ENCODE measurements around the gene LAMA5. TPM values are rescaled to one million over a fixed set of nuclear protein-coding genes. Genes with fewer than 3 reads are reported as not detected.

Gene LAMA5
- total and polyA plus RNA-seq, 9 donors = 4.7 to 115 (median 42.2) TPM

- intact Hi-C loops (cut with DNase I) = loop anchor here in 1 of 4 donors (10.0 kb wide), 1 partner anchor 306 kb away; the partner anchor contains the start of gene TAF4
- DNase-seq = no peak
- Histone ChIP-seq H3K36me3 (no peaks in the 10 kb centered on the region), H3K4me1 (ENCODE audit: insufficient read depth) (peaks cover 25% of the 10 kb centered on the region), H3K9me3 (no peaks in the 10 kb centered on the region), H3K27me3 (peaks cover 5% of the 10 kb centered on the region), H3K27ac (no peak overlapping the region), H3K4me3 (no peak overlapping the region)
- TF ChIP-seq CTCF (IDR thresholded peaks at IDR 0.05) = no peak
- no peak for TF ChIP-seq POLR2A (IDR thresholded peaks at IDR 0.05)
- 67 to 70% (median 69%) methylated on average over 12 to 18 of the region's 18 CpGs for WGBS, 3 donors
Measured at GRCh38 chr20:62370807-62371587, 3.9 kb upstream of the LAMA5 start.

- peaks cover 22% of the 10 kb centered on the region for H3K4me1 ChIP-seq (ENCODE audit: insufficient read depth)
- no peaks in the 10 kb centered on the region for H3K9me3 ChIP-seq
- no peak for TF ChIP-seq POLR2A (IDR thresholded peaks at IDR 0.05)
- TF ChIP-seq EP300 (IDR thresholded peaks at IDR 0.05) = no peak
- TF ChIP-seq CTCF (IDR thresholded peaks at IDR 0.05) = no peak
- 27 to 36% (median 30%) methylated on average over 14 to 19 of the region's 19 CpGs for WGBS, 3 donors
- H3K27me3 ChIP-seq = peaks cover 5% of the 10 kb centered on the region
- H3K4me3 ChIP-seq = no peak overlapping the region
- intact Hi-C loops (cut with DNase I) = loop anchor here in 1 of 4 donors (10.0 kb wide), 1 partner anchor 305 kb away; the partner anchor contains the start of gene TAF4
- peak in 1 of 5 donors; percentile 60 for DNase-seq
- H3K36me3 ChIP-seq = no peaks in the 10 kb centered on the region
- H3K27ac ChIP-seq = no peak overlapping the region
Measured at GRCh38 chr20:62370115-62370806, 3.1 kb upstream of the LAMA5 start.

GRCh38 chr20:62369815-62370114 is 2.7 kb upstream of the LAMA5 start:
- Histone ChIP-seq H3K36me3 (no peaks in the 10 kb centered on the region), H3K4me3 (no peak overlapping the region), H3K27me3 (peaks cover 5% of the 10 kb centered on the region), H3K9me3 (no peaks in the 10 kb centered on the region), H3K4me1 (ENCODE audit: insufficient read depth) (peaks cover 18% of the 10 kb centered on the region), H3K27ac (no peak overlapping the region)
- 21 to 43% (median 30%) methylated on average over 3 to 4 of the region's 4 CpGs for WGBS, 3 donors
- DNase-seq = no peak
- TF ChIP-seq POLR2A (IDR thresholded peaks at IDR 0.05) = no peak
- TF ChIP-seq EP300 (IDR thresholded peaks at IDR 0.05) = no peak
- TF ChIP-seq CTCF (IDR thresholded peaks at IDR 0.05) = no peak
- intact Hi-C loops (cut with DNase I) = loop anchor here in 2 of 4 donors (10.0 kb wide), 2 partner anchors 65 to 305 kb away; partner anchors contain the start of genes ADRM1 (in 1 of the 2) and TAF4 (in 1 of the 2)

- Histone ChIP-seq H3K27me3 (peaks cover 5% of the 10 kb centered on the region), H3K4me3 (peak overlapping the region; percentile 10), H3K4me1 (ENCODE audit: insufficient read depth) (peaks cover 13% of the 10 kb centered on the region), H3K36me3 (no peaks in the 10 kb centered on the region), H3K27ac (no peak overlapping the region), H3K9me3 (no peaks in the 10 kb centered on the region)
- WGBS, 3 donors = 12 to 16% (median 14%) methylated on average over 27 to 28 of the region's 28 CpGs
- no peak for TF ChIP-seq CTCF (IDR thresholded peaks at IDR 0.05)
- intact Hi-C loops (cut with DNase I) = loop anchor here in 1 of 4 donors (10.0 kb wide), 1 partner anchor 64 kb away; the partner anchor contains the start of gene ADRM1
- DNase-seq = no peak
Measured at GRCh38 chr20:62368976-62369814, 2.1 kb upstream of the LAMA5 start.

Data from ovary (tissue), 9 donors.